ENCODE data around the gene CFAP299. TPM values are rescaled to one million over a fixed set of nuclear protein-coding genes. Genes with fewer than 3 reads are reported as not detected.

The CFAP299 gene
- total and polyA plus RNA-seq, 2 of the 13 experiments (the other 11 are each of a cell fraction or from before 2014, with no cell fraction given) = not detected

DNA sequence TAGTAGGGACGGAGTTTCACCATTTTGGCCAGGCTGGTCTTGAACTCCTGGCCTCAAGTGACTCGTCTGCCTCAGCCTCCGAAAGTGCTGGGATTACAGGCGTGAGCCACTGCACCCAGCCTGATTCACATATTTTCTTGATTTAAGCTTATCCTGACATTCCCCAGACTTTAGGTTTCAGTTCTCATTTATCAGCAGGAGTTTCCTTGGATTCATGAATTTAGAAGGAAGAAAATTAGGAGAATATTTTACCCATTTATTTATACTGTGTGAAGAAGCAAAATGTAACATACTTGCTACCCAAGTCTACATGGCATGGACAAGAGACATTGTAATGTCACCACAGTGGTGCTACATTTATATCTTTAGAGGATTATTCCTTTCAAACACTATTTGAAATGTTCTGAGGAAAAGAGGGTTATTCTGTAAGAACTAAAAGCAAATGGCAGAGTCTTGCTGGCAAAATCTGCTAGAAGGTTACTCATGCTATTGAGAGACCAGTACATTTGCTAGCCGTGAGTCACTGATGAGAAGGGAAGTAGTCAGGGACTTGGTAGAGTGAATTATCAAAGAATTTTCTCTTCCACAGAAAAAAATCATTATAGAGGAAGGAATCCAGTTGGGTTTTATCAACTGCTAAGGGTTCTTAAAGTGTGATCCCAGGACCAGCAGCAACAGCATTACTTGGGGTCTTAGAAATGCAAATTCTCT is 26.1 kb upstream of the CFAP299 start:
- no peak for FAIRE-seq
- intact Hi-C loops (cut with micrococcal nuclease; ENCODE audit: unreplicated experiment) (no loop called here), in situ Hi-C loops (cut with HindIII; ENCODE audit: extremely low pct_ligation_motif_present, low pct_unique_long_range_greater_than_20kb) (no loop called here)
- no TSS peak for BruUV-seq (replicated peaks)
- POLR2A ChIA-PET = no interaction called here
- H3K36me3 ChIP-seq (replicated peaks in 1 of 2; ENCODE audit: control insufficient read depth in 1 of 2, insufficient read depth in 2 of 2, low read length in 2 of 2) = no peaks in the 10 kb centered on the region
- no peaks in the 10 kb centered on the region; a peak in 1 of 5 replicates for H3K27me3 ChIP-seq (ENCODE audit: control insufficient read depth in 1 of 2, insufficient read depth in 2 of 2, low read length in 2 of 2)
- no peaks in the 10 kb centered on the region for H4K20me1 ChIP-seq (ENCODE audit: insufficient read depth, low read length)
- no peak overlapping the region for H3K4me3 ChIP-seq (replicated peaks in 1 of 3; ENCODE audit: insufficient read depth in 1 of 3, low read depth in 2 of 3, low read length in 3 of 3)
- no peaks in the 10 kb centered on the region for H3K4me1 ChIP-seq (ENCODE audit: insufficient read depth, low read length)
- no peak overlapping the region for H3K4me2 ChIP-seq (ENCODE audit: low read depth, low read length)
- no peak for ATAC-seq
- DNase-seq (ENCODE audit: low spot score) = no peak
- no peak overlapping the region for H3K27ac ChIP-seq (ENCODE audit: extremely low read length, insufficient read depth, low read length)
- TF ChIP-seq HDAC6 (IDR thresholded peaks at IDR 0.05; ENCODE audit: low read depth, low read length) = no peak
- TF ChIP-seq, protein P1, sequence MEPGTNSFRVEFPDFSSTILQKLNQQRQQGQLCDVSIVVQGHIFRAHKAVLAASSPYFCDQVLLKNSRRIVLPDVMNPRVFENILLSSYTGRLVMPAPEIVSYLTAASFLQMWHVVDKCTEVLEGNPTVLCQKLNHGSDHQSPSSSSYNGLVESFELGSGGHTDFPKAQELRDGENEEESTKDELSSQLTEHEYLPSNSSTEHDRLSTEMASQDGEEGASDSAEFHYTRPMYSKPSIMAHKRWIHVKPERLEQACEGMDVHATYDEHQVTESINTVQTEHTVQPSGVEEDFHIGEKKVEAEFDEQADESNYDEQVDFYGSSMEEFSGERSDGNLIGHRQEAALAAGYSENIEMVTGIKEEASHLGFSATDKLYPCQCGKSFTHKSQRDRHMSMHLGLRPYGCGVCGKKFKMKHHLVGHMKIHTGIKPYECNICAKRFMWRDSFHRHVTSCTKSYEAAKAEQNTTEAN (CRISPR knock-in tag; conservative IDR thresholded peaks at IDR 0.05) = no peak
- no peak for TF ChIP-seq SAP130 (CRISPR knock-in tag; IDR thresholded peaks at IDR 0.05; ENCODE audit: low read depth)
- no peak for TF ChIP-seq MATR3 (CRISPR knock-in tag; IDR thresholded peaks at IDR 0.05)
- TF ChIP-seq, protein P2, sequence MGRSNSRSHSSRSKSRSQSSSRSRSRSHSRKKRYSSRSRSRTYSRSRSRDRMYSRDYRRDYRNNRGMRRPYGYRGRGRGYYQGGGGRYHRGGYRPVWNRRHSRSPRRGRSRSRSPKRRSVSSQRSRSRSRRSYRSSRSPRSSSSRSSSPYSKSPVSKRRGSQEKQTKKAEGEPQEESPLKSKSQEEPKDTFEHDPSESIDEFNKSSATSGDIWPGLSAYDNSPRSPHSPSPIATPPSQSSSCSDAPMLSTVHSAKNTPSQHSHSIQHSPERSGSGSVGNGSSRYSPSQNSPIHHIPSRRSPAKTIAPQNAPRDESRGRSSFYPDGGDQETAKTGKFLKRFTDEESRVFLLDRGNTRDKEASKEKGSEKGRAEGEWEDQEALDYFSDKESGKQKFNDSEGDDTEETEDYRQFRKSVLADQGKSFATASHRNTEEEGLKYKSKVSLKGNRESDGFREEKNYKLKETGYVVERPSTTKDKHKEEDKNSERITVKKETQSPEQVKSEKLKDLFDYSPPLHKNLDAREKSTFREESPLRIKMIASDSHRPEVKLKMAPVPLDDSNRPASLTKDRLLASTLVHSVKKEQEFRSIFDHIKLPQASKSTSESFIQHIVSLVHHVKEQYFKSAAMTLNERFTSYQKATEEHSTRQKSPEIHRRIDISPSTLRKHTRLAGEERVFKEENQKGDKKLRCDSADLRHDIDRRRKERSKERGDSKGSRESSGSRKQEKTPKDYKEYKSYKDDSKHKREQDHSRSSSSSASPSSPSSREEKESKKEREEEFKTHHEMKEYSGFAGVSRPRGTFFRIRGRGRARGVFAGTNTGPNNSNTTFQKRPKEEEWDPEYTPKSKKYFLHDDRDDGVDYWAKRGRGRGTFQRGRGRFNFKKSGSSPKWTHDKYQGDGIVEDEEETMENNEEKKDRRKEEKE (IDR thresholded peaks at IDR 0.05) = no peak
- TF ChIP-seq ZFP41 (CRISPR knock-in tag; IDR thresholded peaks at IDR 0.05; ENCODE audit: borderline replicate concordance) = no peak
- no peak for TF ChIP-seq ZNF331 (CRISPR knock-in tag; IDR thresholded peaks at IDR 0.05)
- TF ChIP-seq, protein P3, sequence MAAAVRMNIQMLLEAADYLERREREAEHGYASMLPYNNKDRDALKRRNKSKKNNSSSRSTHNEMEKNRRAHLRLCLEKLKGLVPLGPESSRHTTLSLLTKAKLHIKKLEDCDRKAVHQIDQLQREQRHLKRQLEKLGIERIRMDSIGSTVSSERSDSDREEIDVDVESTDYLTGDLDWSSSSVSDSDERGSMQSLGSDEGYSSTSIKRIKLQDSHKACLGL (CRISPR knock-in tag; IDR thresholded peaks at IDR 0.05) = no peak
- no peak for TF ChIP-seq NFRKB (IDR thresholded peaks at IDR 0.05)
- TF ChIP-seq ZNF660 (CRISPR knock-in tag; IDR thresholded peaks at IDR 0.05; ENCODE audit: borderline replicate concordance, low read depth) = no peak
- TF ChIP-seq ZNF263 (CRISPR knock-in tag; IDR thresholded peaks at IDR 0.05) = no peak
- TF ChIP-seq KDM6A (CRISPR knock-in tag; IDR thresholded peaks at IDR 0.05; ENCODE audit: low read depth) = no peak
- TF ChIP-seq ZFP62 (CRISPR knock-in tag; IDR thresholded peaks at IDR 0.05) = no peak
- no peak for TF ChIP-seq PHB2 (IDR thresholded peaks at IDR 0.05; ENCODE audit: partially characterized antibody)
- no peak for TF ChIP-seq ZNF510 (CRISPR knock-in tag; IDR thresholded peaks at IDR 0.05; ENCODE audit: low read depth)
- no peak for TF ChIP-seq ZNF251 (CRISPR knock-in tag; IDR thresholded peaks at IDR 0.05)
- TF ChIP-seq, protein P4, sequence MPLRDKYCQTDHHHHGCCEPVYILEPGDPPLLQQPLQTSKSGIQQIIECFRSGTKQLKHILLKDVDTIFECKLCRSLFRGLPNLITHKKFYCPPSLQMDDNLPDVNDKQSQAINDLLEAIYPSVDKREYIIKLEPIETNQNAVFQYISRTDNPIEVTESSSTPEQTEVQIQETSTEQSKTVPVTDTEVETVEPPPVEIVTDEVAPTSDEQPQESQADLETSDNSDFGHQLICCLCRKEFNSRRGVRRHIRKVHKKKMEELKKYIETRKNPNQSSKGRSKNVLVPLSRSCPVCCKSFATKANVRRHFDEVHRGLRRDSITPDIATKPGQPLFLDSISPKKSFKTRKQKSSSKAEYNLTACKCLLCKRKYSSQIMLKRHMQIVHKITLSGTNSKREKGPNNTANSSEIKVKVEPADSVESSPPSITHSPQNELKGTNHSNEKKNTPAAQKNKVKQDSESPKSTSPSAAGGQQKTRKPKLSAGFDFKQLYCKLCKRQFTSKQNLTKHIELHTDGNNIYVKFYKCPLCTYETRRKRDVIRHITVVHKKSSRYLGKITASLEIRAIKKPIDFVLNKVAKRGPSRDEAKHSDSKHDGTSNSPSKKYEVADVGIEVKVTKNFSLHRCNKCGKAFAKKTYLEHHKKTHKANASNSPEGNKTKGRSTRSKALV (CRISPR knock-in tag; IDR thresholded peaks at IDR 0.05) = no peak
- no peak for TF ChIP-seq HMG20A (CRISPR knock-in tag; IDR thresholded peaks at IDR 0.05; ENCODE audit: borderline replicate concordance)
- TF ChIP-seq ZBTB21 (CRISPR knock-in tag; IDR thresholded peaks at IDR 0.05) = no peak
- no peak for TF ChIP-seq ZNF766 (CRISPR knock-in tag; IDR thresholded peaks at IDR 0.05; ENCODE audit: borderline replicate concordance)
- no peak overlapping the region for H3K9ac ChIP-seq (ENCODE audit: insufficient read depth, low read depth, low read length)
- CTCF ChIA-PET (ENCODE audit: low intra/inter-chr PET ratio, low total read pairs) = no interaction called here
- no peaks in the 10 kb centered on the region for H3K79me2 ChIP-seq (ENCODE audit: insufficient read depth, low read length)
- no peak overlapping the region for H2AFZ ChIP-seq (ENCODE audit: low read length)
- no peaks in the 10 kb centered on the region for H3K9me3 ChIP-seq (ENCODE audit: low read length)
- WGBS (ENCODE audit: low lambda C conversion rate) = 3% methylated on average over 4 of the region's 5 CpGs

All from HepG2 (cell line).